ENCODE data around the gene HSFX1. TPM values are rescaled to one million over a fixed set of nuclear protein-coding genes. Genes with fewer than 3 reads are reported as not detected.
"Not testable (repeated sequence)": the region's sequence is repeated elsewhere in the genome, so short reads cannot be mapped to it uniquely, and the experiment has no call there.

HSFX1 gene
- total and polyA plus RNA-seq, 9 of the 15 experiments (the other 6 are each of a cell fraction or from before 2014, with no cell fraction given) = 0.10 TPM; not detected in 8

DNA sequence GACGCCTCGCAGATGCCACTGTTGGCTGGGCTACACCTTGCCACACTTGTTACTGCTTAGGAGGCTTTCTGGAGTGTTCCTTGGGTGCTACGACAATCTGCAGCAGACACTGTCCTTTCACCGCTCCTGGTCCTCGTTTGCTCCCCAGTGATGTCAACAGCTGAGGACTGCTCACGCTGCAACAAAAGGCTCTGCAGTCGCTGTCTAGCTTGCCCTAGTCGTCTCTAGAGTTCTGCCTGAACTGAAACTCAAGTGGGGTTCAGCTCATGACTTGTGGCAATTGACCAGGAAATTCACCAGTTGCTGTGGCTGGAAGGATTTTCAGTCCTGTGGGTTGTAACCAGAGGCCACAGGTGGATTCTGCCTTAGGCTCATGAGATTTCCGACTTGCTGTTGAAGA is 842 bp upstream of the HSFX1 start:
- BruUV-seq (replicated peaks); in situ Hi-C loops (cut with MboI); CTCF ChIA-PET (ENCODE audit: low intra/inter-chr PET ratio); DNase-seq (ENCODE audit: extremely low read depth in 1 of 4, low spot score in 3 of 4); H3K79me2 ChIP-seq (ENCODE audit: control insufficient read depth, insufficient read depth, low read length); H3K27ac ChIP-seq (ENCODE audit: extremely low read depth, low read depth, low read length); H3K36me3 ChIP-seq (ENCODE audit: control insufficient read depth, insufficient read depth, low read length); FAIRE-seq; ATAC-seq; H3K4me3 ChIP-seq; POLR2A ChIA-PET; H3K27me3 ChIP-seq (ENCODE audit: control insufficient read depth in 2 of 2, insufficient read depth in 2 of 2, low read length in 2 of 2); H3K9ac ChIP-seq (ENCODE audit: insufficient read depth in 1 of 2, low read depth in 2 of 2, low read length in 2 of 2); H3K9me1 ChIP-seq (ENCODE audit: control insufficient read depth, insufficient read depth, low read length); H3K4me1 ChIP-seq (replicated peaks in 1 of 2; ENCODE audit: control insufficient read depth in 2 of 2, insufficient read depth in 2 of 2, low read length in 2 of 2); intact Hi-C loops (cut with micrococcal nuclease); H4K20me1 ChIP-seq (replicated peaks; ENCODE audit: control insufficient read depth, insufficient read depth, low read length); H3K9me3 ChIP-seq (replicated peaks; ENCODE audit: control insufficient read depth, insufficient read depth, low read depth, low read length); H3K4me2 ChIP-seq (ENCODE audit: insufficient read depth, low read length); H2AFZ ChIP-seq (ENCODE audit: low read depth, low read length): not testable (repeated sequence)
- no CpG with 5 or more reads among the region's 9 CpGs for WGBS (ENCODE audit: insufficient coverage, low coverage, missing lambda C conversion rate)

DNA sequence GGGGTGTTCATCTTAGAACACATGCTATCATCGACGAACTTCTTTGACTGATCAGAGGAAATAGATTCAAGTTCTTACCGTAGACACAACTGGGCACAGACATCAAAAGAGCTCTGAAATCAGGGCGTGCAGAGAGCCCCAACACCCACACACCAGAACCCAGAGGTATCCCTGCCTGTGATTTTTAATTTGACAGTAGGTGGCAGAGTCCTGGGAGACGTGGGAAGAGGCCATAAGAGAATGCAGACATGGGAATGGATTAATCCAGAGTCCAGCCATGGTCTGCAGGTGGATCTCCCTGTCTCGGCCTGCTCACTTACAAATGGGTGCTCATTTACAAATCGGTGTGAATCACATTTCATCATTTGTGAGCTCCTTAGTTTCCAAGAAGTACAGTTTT is 4.1 kb downstream of the HSFX1 start:
- H3K4me2 ChIP-seq (ENCODE audit: insufficient read depth, low read length); ATAC-seq; H3K4me3 ChIP-seq; DNase-seq (ENCODE audit: extremely low read depth in 1 of 4, low spot score in 3 of 4); POLR2A ChIA-PET; H3K27me3 ChIP-seq (ENCODE audit: control insufficient read depth in 2 of 2, insufficient read depth in 2 of 2, low read length in 2 of 2); H3K4me1 ChIP-seq (replicated peaks in 1 of 2; ENCODE audit: control insufficient read depth in 2 of 2, insufficient read depth in 2 of 2, low read length in 2 of 2); H3K79me2 ChIP-seq (ENCODE audit: control insufficient read depth, insufficient read depth, low read length); CTCF ChIA-PET (ENCODE audit: low intra/inter-chr PET ratio); H3K9me3 ChIP-seq (replicated peaks; ENCODE audit: control insufficient read depth, insufficient read depth, low read depth, low read length); H3K27ac ChIP-seq (ENCODE audit: extremely low read depth, low read depth, low read length); BruUV-seq (replicated peaks); intact Hi-C loops (cut with micrococcal nuclease); H4K20me1 ChIP-seq (replicated peaks; ENCODE audit: control insufficient read depth, insufficient read depth, low read length); H2AFZ ChIP-seq (ENCODE audit: low read depth, low read length); H3K9me1 ChIP-seq (ENCODE audit: control insufficient read depth, insufficient read depth, low read length); H3K36me3 ChIP-seq (ENCODE audit: control insufficient read depth, insufficient read depth, low read length); in situ Hi-C loops (cut with MboI); H3K9ac ChIP-seq (ENCODE audit: insufficient read depth in 1 of 2, low read depth in 2 of 2, low read length in 2 of 2): not testable (repeated sequence)
- peak; percentile 79 for FAIRE-seq
- no CpG with 5 or more reads among the region's 7 CpGs for WGBS (ENCODE audit: insufficient coverage, low coverage, missing lambda C conversion rate)

DNA sequence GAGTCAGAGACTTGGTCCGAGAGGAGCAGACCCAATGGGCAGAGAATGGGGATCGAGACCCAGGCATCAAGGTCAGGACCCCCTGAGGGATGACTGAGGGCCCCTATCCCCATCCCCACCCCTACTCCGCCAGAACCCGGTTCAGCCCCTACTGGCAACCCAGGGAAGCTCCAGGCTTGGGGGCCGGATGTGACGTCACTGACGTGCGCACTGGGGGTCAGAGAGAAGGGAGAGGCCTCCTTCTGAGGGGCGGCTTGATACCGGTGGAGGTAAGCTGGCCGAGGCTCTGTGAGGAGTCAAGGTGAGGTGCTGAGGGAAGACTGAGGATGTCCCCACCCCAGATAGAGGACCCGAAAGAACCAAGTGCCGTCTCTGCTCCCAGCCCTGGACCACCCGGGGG is 7.9 kb downstream of the HSFX1 start, which contains the start of gene MAGEA9:
Gene MAGEA9, plus strand, starts transcription at position 204 of the 400 bp plus-strand sequence. CDS start 4,281 bp downstream, outside the sequence.
- DNase-seq (ENCODE audit: extremely low read depth in 1 of 4, low spot score in 3 of 4); intact Hi-C loops (cut with micrococcal nuclease); H2AFZ ChIP-seq (ENCODE audit: low read depth, low read length); H3K27ac ChIP-seq (ENCODE audit: extremely low read depth, low read depth, low read length); FAIRE-seq; H3K36me3 ChIP-seq (ENCODE audit: control insufficient read depth, insufficient read depth, low read length); H3K4me1 ChIP-seq (replicated peaks in 1 of 2; ENCODE audit: control insufficient read depth in 2 of 2, insufficient read depth in 2 of 2, low read length in 2 of 2); in situ Hi-C loops (cut with MboI); H4K20me1 ChIP-seq (replicated peaks; ENCODE audit: control insufficient read depth, insufficient read depth, low read length); H3K4me2 ChIP-seq (ENCODE audit: insufficient read depth, low read length); CTCF ChIA-PET (ENCODE audit: low intra/inter-chr PET ratio); H3K9me1 ChIP-seq (ENCODE audit: control insufficient read depth, insufficient read depth, low read length); H3K4me3 ChIP-seq; H3K9me3 ChIP-seq (replicated peaks; ENCODE audit: control insufficient read depth, insufficient read depth, low read depth, low read length); H3K79me2 ChIP-seq (ENCODE audit: control insufficient read depth, insufficient read depth, low read length); H3K9ac ChIP-seq (ENCODE audit: insufficient read depth in 1 of 2, low read depth in 2 of 2, low read length in 2 of 2); H3K27me3 ChIP-seq (ENCODE audit: control insufficient read depth in 2 of 2, insufficient read depth in 2 of 2, low read length in 2 of 2); POLR2A ChIA-PET; BruUV-seq (replicated peaks): not testable (repeated sequence)
- no CpG with 5 or more reads among the region's 14 CpGs for WGBS (ENCODE audit: insufficient coverage, low coverage, missing lambda C conversion rate)
- peak; percentile 82 for ATAC-seq

DNA sequence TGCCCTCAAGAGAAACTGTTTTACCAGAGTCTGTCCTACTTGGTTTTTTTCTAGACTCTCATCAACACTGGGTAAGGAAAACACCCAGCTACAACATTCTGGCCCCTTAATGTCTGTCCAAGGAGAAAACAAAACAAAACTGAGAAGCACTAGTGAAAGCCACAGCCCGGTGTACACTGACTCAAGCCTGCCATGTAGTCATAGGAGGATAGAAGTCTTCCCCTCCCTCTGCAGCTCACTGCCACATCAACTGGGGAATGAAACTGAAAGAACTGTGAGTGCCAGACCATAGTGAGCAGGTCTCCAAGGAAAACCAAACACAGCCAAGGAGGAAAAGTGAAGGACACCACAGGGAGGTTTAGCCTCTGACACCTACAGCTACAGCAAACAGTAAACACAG is 21.7 kb downstream of the HSFX1 start:
- DNase-seq (ENCODE audit: extremely low read depth in 1 of 4, low spot score in 3 of 4); H3K9me1 ChIP-seq (ENCODE audit: control insufficient read depth, insufficient read depth, low read length); H3K4me2 ChIP-seq (ENCODE audit: insufficient read depth, low read length); CTCF ChIA-PET (ENCODE audit: low intra/inter-chr PET ratio); H3K4me3 ChIP-seq; POLR2A ChIA-PET; H2AFZ ChIP-seq (ENCODE audit: low read depth, low read length); intact Hi-C loops (cut with micrococcal nuclease); H3K4me1 ChIP-seq (replicated peaks in 1 of 2; ENCODE audit: control insufficient read depth in 2 of 2, insufficient read depth in 2 of 2, low read length in 2 of 2); BruUV-seq (replicated peaks); H3K27ac ChIP-seq (ENCODE audit: extremely low read depth, low read depth, low read length); H3K27me3 ChIP-seq (ENCODE audit: control insufficient read depth in 2 of 2, insufficient read depth in 2 of 2, low read length in 2 of 2); H3K36me3 ChIP-seq (ENCODE audit: control insufficient read depth, insufficient read depth, low read length); in situ Hi-C loops (cut with MboI); H3K9me3 ChIP-seq (replicated peaks; ENCODE audit: control insufficient read depth, insufficient read depth, low read depth, low read length); H3K79me2 ChIP-seq (ENCODE audit: control insufficient read depth, insufficient read depth, low read length); H3K9ac ChIP-seq (ENCODE audit: insufficient read depth in 1 of 2, low read depth in 2 of 2, low read length in 2 of 2); H4K20me1 ChIP-seq (replicated peaks; ENCODE audit: control insufficient read depth, insufficient read depth, low read length): not testable (repeated sequence)
- peak; percentile 74 for ATAC-seq
- peak; percentile 62 for FAIRE-seq
- no CpG with 5 or more reads among the region's 1 CpG for WGBS (ENCODE audit: insufficient coverage, low coverage, missing lambda C conversion rate)

All from K562 (cell line).